ENCODE data around the gene CACNA1C. TPM values are rescaled to one million over a fixed set of nuclear protein-coding genes. Genes with fewer than 3 reads are reported as not detected.

The CACNA1C gene
- total RNA-seq, 1 donor from 2014 or later: 15.6 TPM

DNA sequence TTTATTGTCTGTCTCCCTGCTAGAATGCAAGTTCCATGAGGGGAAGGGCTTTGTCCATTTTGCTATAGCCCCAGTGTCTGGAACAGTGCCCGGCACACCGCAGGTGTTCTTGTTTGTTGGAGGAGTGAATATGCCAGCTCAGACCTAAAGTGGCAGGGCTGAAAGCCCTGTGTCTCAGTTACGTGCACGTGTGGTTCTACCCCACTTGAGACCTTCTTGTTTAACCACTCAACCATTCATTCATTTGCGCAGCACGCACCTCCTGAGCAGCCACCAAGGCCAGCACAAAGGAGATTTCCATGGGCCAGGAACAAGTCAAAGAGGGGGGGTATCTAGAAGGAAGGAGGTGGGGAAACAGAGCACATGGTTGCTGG is 404.0 kb downstream of the CACNA1C start:
- peak; percentile 54 for ATAC-seq
- DNase-seq: peak; percentile 72
- H3K9me3 ChIP-seq: no peaks in the 10 kb centered on the region
- intact Hi-C loops (cut with DNase I): no loop called here
- TF ChIP-seq, protein P1, sequence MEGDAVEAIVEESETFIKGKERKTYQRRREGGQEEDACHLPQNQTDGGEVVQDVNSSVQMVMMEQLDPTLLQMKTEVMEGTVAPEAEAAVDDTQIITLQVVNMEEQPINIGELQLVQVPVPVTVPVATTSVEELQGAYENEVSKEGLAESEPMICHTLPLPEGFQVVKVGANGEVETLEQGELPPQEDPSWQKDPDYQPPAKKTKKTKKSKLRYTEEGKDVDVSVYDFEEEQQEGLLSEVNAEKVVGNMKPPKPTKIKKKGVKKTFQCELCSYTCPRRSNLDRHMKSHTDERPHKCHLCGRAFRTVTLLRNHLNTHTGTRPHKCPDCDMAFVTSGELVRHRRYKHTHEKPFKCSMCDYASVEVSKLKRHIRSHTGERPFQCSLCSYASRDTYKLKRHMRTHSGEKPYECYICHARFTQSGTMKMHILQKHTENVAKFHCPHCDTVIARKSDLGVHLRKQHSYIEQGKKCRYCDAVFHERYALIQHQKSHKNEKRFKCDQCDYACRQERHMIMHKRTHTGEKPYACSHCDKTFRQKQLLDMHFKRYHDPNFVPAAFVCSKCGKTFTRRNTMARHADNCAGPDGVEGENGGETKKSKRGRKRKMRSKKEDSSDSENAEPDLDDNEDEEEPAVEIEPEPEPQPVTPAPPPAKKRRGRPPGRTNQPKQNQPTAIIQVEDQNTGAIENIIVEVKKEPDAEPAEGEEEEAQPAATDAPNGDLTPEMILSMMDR (IDR thresholded peaks at IDR 0.05): no peak
- no peak overlapping the region for H3K4me3 ChIP-seq
- no peaks in the 10 kb centered on the region for H3K36me3 ChIP-seq
- H3K27me3 ChIP-seq: no peaks in the 10 kb centered on the region
- H3K27ac ChIP-seq: no peak overlapping the region
- H3K4me1 ChIP-seq: peaks cover 9% of the 10 kb centered on the region

DNA sequence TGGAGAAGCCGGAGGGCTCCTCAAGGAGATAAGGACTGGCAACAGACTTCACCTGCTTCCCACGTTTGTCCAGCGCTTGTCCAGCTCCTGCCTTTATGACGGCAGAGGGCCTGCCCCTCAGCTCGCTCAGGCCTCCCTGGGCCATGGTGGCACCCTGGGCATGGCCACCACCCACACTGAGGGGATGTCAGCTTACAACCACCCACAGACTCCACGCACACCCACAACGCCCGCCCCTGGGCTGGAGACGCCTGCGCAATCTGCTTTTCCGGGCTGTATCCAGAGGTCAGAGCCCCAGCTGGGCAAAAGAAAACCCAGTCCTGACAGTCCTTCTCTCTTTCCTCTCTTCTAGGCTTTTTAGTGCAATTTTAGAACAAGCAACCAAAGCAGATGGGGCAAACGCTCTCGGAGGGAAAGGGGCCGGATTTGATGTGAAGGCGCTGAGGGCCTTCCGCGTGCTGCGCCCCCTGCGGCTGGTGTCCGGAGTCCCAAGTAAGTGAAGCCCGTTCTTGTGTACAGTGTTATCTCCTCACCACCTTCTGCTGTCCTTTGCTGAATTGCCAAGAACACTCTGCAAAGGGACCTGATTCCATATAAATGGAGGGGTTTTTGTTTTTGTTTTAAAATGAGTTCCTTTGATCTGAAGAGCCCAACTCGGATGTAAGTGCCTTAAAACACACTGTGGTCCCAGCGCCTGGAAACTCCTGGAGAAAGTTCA is 404.6 kb downstream of the CACNA1C start:
- Histone ChIP-seq H3K4me3 (no peak overlapping the region), H3K9me3 (no peaks in the 10 kb centered on the region), H3K27me3 (no peaks in the 10 kb centered on the region), H3K4me1 (peaks cover 9% of the 10 kb centered on the region), H3K27ac (no peak overlapping the region), H3K36me3 (no peaks in the 10 kb centered on the region)
- ATAC-seq: no peak
- intact Hi-C loops (cut with DNase I): no loop called here
- TF ChIP-seq, protein P1 (IDR thresholded peaks at IDR 0.05): no peak
- no peak for DNase-seq

DNA sequence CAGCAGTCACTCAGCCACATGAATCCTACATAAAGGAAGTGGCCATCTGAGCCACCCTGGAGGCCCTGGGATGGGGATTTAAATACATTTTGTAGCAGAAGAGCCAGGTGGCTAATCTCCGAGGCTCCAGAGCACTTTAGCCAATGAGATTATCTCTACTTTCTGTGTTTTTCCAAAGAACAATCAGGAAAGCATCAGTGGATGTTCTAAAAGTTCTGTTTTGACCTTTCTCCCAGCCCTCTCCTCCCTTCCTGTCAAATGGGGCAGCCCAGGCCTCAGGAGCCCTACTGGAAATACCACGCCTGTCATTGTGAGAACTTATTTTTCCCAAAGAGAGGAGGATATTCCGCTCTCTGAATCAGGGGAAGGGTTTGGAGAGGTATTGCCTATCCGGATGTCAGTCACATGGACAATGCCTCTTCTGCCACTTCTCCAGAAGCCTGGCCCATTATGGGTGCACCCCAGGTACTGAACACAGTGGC is 405.2 kb downstream of the CACNA1C start:
- H3K27me3 ChIP-seq: no peaks in the 10 kb centered on the region
- intact Hi-C loops (cut with DNase I): no loop called here
- TF ChIP-seq, protein P1 (IDR thresholded peaks at IDR 0.05): no peak
- DNase-seq (no peak), ATAC-seq (no peak)
- H3K27ac ChIP-seq: no peak overlapping the region
- H3K4me1 ChIP-seq: peaks cover 9% of the 10 kb centered on the region
- no peaks in the 10 kb centered on the region for H3K36me3 ChIP-seq
- H3K4me3 ChIP-seq: no peak overlapping the region
- no peaks in the 10 kb centered on the region for H3K9me3 ChIP-seq

DNA sequence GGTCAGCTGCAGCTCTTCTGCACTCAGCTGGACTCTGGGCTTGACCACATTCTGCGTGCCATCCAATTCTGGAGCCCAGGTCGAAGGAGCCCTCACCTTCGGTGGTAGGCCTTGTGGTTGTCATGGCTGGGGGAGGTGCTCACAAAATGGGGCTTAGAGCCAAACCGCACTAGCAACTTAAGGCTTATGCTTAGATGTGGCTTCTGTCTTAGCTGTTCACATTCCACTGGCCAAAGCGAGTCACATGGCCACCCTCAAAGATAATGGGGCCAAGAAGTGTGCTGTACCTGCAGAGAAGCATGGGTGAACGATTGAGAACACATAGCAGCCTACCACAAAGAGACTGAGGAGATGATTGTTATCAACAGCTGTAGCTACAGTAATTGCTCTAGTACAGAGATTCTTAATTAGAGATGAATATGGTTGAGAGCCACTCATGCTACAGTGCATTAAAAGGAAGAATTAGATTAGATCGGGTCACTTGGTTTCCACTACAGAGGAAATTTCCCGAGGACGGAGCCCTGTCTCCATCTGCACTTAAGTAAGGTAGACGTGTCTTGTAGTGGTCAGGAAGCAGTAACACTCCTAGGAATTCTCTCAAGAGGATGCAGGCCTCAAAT is 407.4 kb downstream of the CACNA1C start:
- intact Hi-C loops (cut with DNase I): no loop called here
- Histone ChIP-seq H3K27me3 (no peaks in the 10 kb centered on the region), H3K4me3 (no peak overlapping the region), H3K9me3 (no peaks in the 10 kb centered on the region), H3K27ac (no peak overlapping the region), H3K4me1 (peaks cover 9% of the 10 kb centered on the region), H3K36me3 (no peaks in the 10 kb centered on the region)
- no peak for DNase-seq
- no peak for ATAC-seq
- TF ChIP-seq, protein P1 (IDR thresholded peaks at IDR 0.05): no peak

DNA sequence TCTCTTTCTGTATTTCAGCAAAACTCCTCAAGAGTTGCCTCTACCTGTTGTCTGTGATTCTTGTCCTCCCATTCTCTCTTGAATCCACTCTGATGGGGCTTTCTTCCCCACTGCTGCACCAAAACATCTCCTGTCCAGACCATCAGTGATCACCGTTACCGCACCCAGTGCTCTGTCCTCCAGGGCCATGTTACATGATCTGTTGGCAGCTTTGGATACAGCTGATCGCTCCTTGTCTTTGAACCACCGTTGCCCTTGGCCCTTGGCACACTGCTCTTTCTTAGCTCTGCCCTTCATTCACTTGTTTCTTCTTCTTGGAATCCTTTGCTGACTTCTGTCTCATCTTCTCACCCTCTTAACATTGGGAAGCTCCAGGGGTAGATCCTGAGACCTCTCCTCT is 408.3 kb downstream of the CACNA1C start:
- no peaks in the 10 kb centered on the region for H3K36me3 ChIP-seq
- no peak overlapping the region for H3K4me3 ChIP-seq
- intact Hi-C loops (cut with DNase I): no loop called here
- no peak for DNase-seq
- peaks cover 9% of the 10 kb centered on the region for H3K4me1 ChIP-seq
- no peak overlapping the region for H3K27ac ChIP-seq
- no peaks in the 10 kb centered on the region for H3K27me3 ChIP-seq
- TF ChIP-seq, protein P1 (IDR thresholded peaks at IDR 0.05): no peak
- ATAC-seq: no peak
- no peaks in the 10 kb centered on the region for H3K9me3 ChIP-seq

Data from upper lobe of right lung (tissue), 1 donor.